Keratinocyte (primary cell): Measurements from ENCODE around the gene RUFY2. TPM values are rescaled to one million over a fixed set of nuclear protein-coding genes. Genes with fewer than 3 reads are reported as not detected.

Experiments
- DNase-seq: peaks from one replicate; pipeline ENCODE4 v3.0.0-alpha.2; 2011; ENCODE audit warnings: low read depth, missing footprints, low spot score
- FAIRE-seq: peaks from 2 replicates; lab custom pipeline; 2011; peaks lifted over from hg19 to GRCh38; lab: Jason Lieb, UNC
- H2AFZ ChIP-seq: 2 replicates; pipeline ENCODE4 v1.6.0; 2012; ENCODE audit warnings: low read length, control low read depth, inconsistent platforms; ENCODE audit not compliant: control insufficient read depth
- H3K27ac ChIP-seq: 2 replicates; pipeline ENCODE4 v1.5.1; 2011; ENCODE audit warnings: low read length; ENCODE audit not compliant: control insufficient read depth, insufficient read depth
- H3K27me3 ChIP-seq: 3 replicates; pipeline ENCODE4 v1.6.0; 2011; ENCODE audit warnings: low read length; ENCODE audit not compliant: control insufficient read depth, insufficient read depth; ENCODE audit errors: extremely low read depth
- H3K36me3 ChIP-seq, 2 experiments: 2 replicates in 1 of 2; 3 replicates in 1 of 2; pipeline ENCODE4 v1.5.1; 2011; ENCODE audit warnings: low read length in 2 of 2, mild to moderate bottlenecking in 1 of 2; ENCODE audit not compliant: control insufficient read depth in 2 of 2, insufficient read depth in 2 of 2; ENCODE audit errors: extremely low read depth in 1 of 2
- H3K4me1 ChIP-seq: 3 replicates; pipeline ENCODE4 v1.5.1; 2011; ENCODE audit warnings: low read length; ENCODE audit not compliant: control insufficient read depth, insufficient read depth; ENCODE audit errors: extremely low read depth
- H3K4me2 ChIP-seq: 3 replicates; pipeline ENCODE4 v1.6.0; 2011; ENCODE audit warnings: low read depth, low read length; ENCODE audit not compliant: control insufficient read depth, insufficient read depth; ENCODE audit errors: extremely low read depth
- H3K4me3 ChIP-seq, 3 experiments: fragments of 200-600 bp in 1 of 3; sonication (generic) in 1 of 3; 2 replicates in 2 of 3; 3 replicates in 1 of 3; pipeline ENCODE4 v1.5.1; 2011 to 2016; ENCODE audit warnings: low read length in 3 of 3, mild to moderate bottlenecking in 3 of 3, control low read depth in 2 of 3, inconsistent platforms in 1 of 3, low read depth in 1 of 3, mixed read lengths in 1 of 3, mixed run types in 1 of 3, moderate library complexity in 1 of 3; ENCODE audit not compliant: control insufficient read depth in 2 of 3, insufficient read depth in 2 of 3; ENCODE audit errors: extremely low read depth in 1 of 3
- H3K79me2 ChIP-seq: 2 replicates; pipeline ENCODE4 v1.6.0; 2012; ENCODE audit warnings: low read length; ENCODE audit not compliant: control insufficient read depth, insufficient read depth
- H3K9ac ChIP-seq: 3 replicates; pipeline ENCODE4 v1.6.0; 2011; ENCODE audit warnings: low read length; ENCODE audit not compliant: control insufficient read depth, insufficient read depth; ENCODE audit errors: extremely low read depth
- H3K9me1 ChIP-seq: 3 replicates; pipeline ENCODE4 v1.6.0; 2011; ENCODE audit warnings: low read length; ENCODE audit not compliant: control insufficient read depth, insufficient read depth; ENCODE audit errors: extremely low read depth
- H3K9me3 ChIP-seq: 2 replicates; pipeline ENCODE4 v1.5.1; 2012; ENCODE audit warnings: low read depth, low read length; ENCODE audit not compliant: control insufficient read depth
- H4K20me1 ChIP-seq: 3 replicates; pipeline ENCODE4 v1.6.0; 2011; ENCODE audit warnings: low read length; ENCODE audit not compliant: control insufficient read depth, insufficient read depth; ENCODE audit errors: extremely low read depth
- CTCF ChIP-seq, 3 experiments: IDR thresholded peaks in 1 of 3; conservative IDR thresholded peaks in 1 of 3; optimal IDR thresholded peaks in 1 of 3; 2 replicates in 2 of 3; 3 replicates in 1 of 3; pipeline versions ENCODE3 to v1.5.1; 2011; ENCODE audit warnings: low read length in 3 of 3, mild to moderate bottlenecking in 3 of 3, moderate library complexity in 2 of 3, control low read depth in 1 of 3, inconsistent platforms in 1 of 3; ENCODE audit not compliant: insufficient read depth in 2 of 3; ENCODE audit errors: extremely low read depth in 1 of 3
- EZH2 ChIP-seq: IDR thresholded peaks from one replicate; pipeline ENCODE4 v1.6.1; 2012; ENCODE audit warnings: inconsistent platforms, mild to moderate bottlenecking, low read length, moderate library complexity
- dilution Hi-C: fragments of 300-500 bp; cut with MboI; formaldehyde crosslinking; loops from one replicate; pipeline ENCODE4 v1.7.0; 2020; ENCODE audit warnings: low sequenced_read_pairs; ENCODE audit not compliant: extremely low pct_ligation_motif_present
- polyA plus RNA-seq, 5 experiments: library from polyadenylated mRNA; depleted of rRNA in 3 of 5; stranded (reverse) in 3 of 5; stranded (forward) in 1 of 5; unstranded in 1 of 5; fragments of >200 nt; gene quantifications; 1 replicate in 1 of 5; 2 replicates in 3 of 5; 3 replicates in 1 of 5; pipeline versions ENCODE4 v1.2.1 to v1.2.3, GENCODE V29; 2011 to 2012; ENCODE audit warnings: missing spikeins in 2 of 5, low read depth in 1 of 5, low replicate concordance in 1 of 5

The RUFY2 gene
- polyA plus RNA-seq, 1 donor (not counting 4 experiments of a cell fraction or from before 2014, with no cell fraction given): 15.6 TPM

GRCh38 chr10:68402276-68402675 is 4.8 kb downstream of the RUFY2 start:
- H3K27ac ChIP-seq: no peak overlapping the region
- no peak overlapping the region for H3K4me2 ChIP-seq
- H3K79me2 ChIP-seq: peaks cover 49% of the 10 kb centered on the region
- no peaks in the 10 kb centered on the region for H4K20me1 ChIP-seq
- H3K27me3 ChIP-seq: no peaks in the 10 kb centered on the region
- H2AFZ ChIP-seq: no peak overlapping the region
- no peak for TF ChIP-seq EZH2
- no peak for TF ChIP-seq CTCF (optimal IDR thresholded peaks at IDR 0.05 in 1 of 3, IDR thresholded peaks at IDR 0.05 in 1 of 3, conservative IDR thresholded peaks at IDR 0.05 in 1 of 3; ENCODE audit: extremely low read depth in 1 of 3, insufficient read depth in 2 of 3, low read length in 3 of 3)
- no peaks in the 10 kb centered on the region for H3K9me3 ChIP-seq
- H3K4me3 ChIP-seq: no peak overlapping the region
- H3K9ac ChIP-seq: no peak overlapping the region
- DNase-seq (no peak), FAIRE-seq (no peak)
- no peaks in the 10 kb centered on the region for H3K9me1 ChIP-seq
- H3K36me3 ChIP-seq: peaks cover 4 to 6% of the 10 kb centered on the region in 2 experiments
- dilution Hi-C loops: no loop called here
- H3K4me1 ChIP-seq: peaks cover 5% of the 10 kb centered on the region

- H3K9me1 ChIP-seq: no peaks in the 10 kb centered on the region
- H3K9me3 ChIP-seq: no peaks in the 10 kb centered on the region
- no peak for DNase-seq
- dilution Hi-C loops: no loop called here
- H2AFZ ChIP-seq: no peak overlapping the region
- no peak overlapping the region for H3K4me2 ChIP-seq
- H3K4me3 ChIP-seq: no peak overlapping the region
- no peaks in the 10 kb centered on the region for H3K4me1 ChIP-seq
- no peak overlapping the region for H3K9ac ChIP-seq
- H3K27ac ChIP-seq: no peak overlapping the region
- H3K79me2 ChIP-seq: peaks cover 3% of the 10 kb centered on the region
- H3K36me3 ChIP-seq: peaks cover 3 to 6% of the 10 kb centered on the region in 2 experiments
- TF ChIP-seq EZH2 (no peak), CTCF (optimal IDR thresholded peaks at IDR 0.05 in 1 of 3, IDR thresholded peaks at IDR 0.05 in 1 of 3, conservative IDR thresholded peaks at IDR 0.05 in 1 of 3; ENCODE audit: extremely low read depth in 1 of 3, insufficient read depth in 2 of 3, low read length in 3 of 3) (no peak)
- FAIRE-seq: no peak
- no peaks in the 10 kb centered on the region for H4K20me1 ChIP-seq
- no peaks in the 10 kb centered on the region for H3K27me3 ChIP-seq
These were observed 10.1 kb downstream of the RUFY2 start for GRCh38 chr10:68397005-68397404.
